HPDE6-E6E7 (cell line): ENCODE results near the gene GOSR1.
"Not testable (repeated sequence)": the region's sequence is repeated elsewhere in the genome, so short reads cannot be mapped to it uniquely, and the experiment has no call there.

Experiments used
- DNase-seq: peaks from one replicate; pipeline ENCODE4 v3.0.0; 2011; ENCODE audit warnings: missing footprints; ENCODE audit errors: extremely low spot score

GOSR1 gene

GRCh38 chr17:30477083-30477773 is at the start of gene GOSR1:
TSS of gene GOSR1 (plus strand) at chr17:30477408. CDS start at chr17:30477434, 26 bp downstream.
- DNase-seq: peak; percentile 88

DNA sequence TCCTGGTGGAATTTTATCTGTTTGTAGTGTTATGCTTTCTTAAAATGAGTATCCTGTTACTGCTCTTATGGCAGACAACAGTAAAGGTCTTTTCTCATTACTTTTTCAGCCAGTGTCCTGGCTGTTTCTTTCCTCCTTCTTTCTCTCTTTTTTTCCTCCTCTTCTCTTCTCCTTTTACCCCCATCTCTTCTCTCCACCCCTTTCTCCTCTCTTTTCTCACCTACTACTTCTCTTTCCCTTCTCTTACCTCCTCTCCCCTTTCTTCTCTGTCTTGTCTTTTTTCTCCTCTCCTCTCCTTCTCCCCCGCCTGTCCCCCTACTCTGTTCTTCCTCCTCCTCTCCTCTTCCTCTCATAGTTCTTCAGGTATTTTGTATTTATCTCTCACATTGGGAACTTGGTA is 49.6 kb upstream of the GOSR1 start:
- no peak for DNase-seq

DNA sequence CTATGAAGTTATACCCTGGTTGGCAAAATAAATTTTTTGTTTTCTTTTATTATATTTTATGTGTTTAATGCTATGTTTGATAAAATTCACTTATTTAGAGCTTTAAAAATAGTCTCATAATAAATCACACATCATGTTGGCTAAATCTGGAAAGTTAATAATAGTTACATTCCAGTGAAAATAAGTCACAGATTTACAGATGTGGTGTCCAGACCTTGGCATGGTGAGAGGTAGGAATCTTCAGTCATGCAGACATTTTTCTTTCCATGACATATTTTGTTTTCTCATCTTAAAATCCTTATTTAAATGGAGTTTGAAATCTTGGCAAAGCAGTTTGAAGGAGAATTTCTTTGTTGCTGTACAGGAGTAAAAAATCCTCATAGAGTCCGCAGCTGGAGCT is 48.1 kb upstream of the GOSR1 start:
- no peak for DNase-seq

DNA sequence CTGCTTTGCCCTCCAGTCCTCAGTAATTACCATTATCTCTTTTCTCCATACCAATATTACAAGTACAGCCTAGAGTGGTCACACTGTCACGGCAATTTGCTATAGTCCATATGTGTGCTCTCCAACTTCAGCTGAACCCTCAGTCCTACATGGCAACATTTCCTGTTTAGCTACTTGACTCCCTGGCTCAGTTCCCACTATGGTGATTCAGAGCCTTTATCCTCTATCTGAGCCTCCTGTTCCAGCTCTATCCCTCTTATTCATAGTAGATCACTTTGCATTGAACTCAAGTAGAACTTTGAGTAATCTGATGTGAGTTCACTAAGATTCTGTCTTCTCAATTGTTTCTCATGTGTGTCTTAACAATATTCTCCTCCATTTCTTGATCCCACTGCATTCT is 43.7 kb upstream of the GOSR1 start:
- peak; percentile 77 for DNase-seq

DNA sequence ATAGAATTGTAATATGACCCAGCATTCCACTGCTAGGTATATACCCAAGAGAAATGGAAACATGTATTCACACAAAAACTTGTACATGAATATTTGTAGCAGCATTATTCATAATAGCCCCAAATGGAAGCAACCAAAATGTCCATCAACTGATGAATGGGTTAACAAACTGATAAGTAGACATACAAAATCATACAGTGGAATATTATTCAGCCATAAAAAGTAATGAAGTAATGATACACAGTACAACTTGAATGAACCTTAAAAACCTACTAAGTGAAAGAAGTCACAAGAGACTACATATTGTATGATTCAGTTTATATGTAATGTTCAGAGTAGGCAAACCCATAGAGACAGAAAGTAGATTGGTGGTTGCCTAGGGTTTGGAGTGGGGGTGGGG is 40.5 kb upstream of the GOSR1 start:
- DNase-seq: no peak

DNA sequence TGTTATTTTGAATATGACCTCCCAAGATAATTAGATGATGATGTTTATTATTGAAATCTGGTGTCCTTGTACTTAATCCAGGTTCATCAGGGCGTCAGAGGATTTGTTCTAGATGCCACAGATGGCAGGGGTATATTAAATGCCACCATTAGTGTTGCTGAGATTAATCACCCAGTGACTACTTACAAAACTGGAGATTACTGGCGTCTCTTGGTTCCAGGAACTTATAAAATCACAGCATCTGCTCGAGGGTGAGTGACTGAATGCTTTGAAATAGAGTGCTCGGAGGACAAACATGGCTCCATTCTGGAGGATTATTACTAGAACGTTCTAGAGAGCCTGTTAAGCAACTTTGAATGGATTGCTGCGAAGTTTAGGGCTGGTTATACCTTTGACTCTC is 33.5 kb upstream of the GOSR1 start:
- no peak for DNase-seq

DNA sequence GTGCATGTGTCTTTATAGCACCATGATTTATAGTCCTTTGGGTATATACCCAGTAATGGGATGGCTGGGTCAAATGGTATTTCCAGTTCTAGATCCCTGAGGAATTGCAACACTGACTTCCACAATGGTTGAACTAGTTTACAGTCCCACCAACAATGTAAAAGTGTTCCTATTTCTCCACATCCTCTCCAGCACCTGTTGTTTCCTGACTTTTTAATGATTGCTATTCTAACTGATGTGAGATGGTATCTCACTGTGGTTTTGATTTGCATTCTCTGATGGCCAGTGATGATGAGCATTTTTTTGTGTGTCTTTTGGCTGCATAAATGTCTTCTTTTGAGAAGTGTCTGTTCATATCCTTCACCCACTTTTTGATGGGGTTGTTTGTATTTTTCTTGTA is 30.6 kb upstream of the GOSR1 start:
- DNase-seq: not testable (repeated sequence)

DNA sequence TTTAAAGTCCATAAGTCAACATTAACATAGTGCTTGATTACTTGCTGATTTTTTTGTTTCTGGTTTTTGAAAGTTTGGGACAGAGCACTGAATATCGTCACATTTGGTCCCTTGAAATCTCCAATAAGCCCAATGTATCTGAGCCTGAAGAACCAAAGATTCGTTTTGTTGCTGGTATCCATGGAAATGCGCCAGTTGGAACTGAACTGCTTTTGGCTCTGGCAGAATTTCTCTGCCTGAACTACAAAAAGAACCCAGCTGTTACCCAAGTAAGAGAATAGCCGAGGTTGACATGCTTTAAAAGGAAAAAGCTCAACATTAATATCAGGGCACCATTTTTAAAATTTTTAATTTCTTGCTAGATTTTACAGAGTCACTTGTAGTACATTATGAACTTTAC is 27.7 kb upstream of the GOSR1 start:
- no peak for DNase-seq

DNA sequence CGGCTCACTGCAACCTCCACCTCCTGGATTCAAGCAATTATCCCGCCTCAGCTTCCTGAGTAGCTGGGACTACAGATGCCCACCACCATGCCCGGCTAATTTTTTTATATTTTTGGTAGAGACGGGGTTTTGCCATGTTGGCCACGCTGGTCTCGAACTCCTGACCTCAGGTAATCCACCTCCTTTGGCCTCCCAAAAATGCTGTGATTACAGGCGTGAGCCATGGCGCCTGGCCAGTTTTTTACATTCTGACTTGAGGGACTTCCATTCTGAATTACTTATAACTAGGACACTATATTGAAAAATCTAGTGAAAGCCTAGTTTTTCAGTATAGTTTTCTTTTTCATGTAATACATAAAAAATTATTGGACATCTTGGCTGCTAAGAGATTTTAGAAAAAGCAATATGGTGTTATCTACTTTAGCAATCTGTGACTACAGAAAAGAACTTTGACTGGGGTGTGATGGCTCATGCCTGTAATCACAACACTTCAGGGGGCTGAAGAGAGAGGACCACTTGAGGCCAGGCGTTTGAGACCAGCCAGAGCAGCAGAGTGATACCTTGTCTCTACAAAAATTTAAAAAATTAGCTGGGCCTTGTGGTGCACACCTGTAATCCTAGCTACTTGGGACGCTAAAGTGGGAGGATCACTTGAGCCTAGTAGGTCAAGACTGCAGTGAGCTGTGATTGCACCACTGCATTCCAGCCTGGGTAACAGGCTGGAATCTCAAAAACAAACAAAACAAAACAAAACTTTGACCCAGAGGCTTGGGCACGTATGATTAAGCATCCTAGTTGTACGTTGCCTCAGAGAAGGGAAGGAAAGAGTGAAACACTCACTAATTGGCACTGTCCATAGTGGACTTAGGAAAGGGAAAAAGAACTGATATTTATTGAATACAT is 26.8 kb upstream of the GOSR1 start:
- no peak for DNase-seq

DNA sequence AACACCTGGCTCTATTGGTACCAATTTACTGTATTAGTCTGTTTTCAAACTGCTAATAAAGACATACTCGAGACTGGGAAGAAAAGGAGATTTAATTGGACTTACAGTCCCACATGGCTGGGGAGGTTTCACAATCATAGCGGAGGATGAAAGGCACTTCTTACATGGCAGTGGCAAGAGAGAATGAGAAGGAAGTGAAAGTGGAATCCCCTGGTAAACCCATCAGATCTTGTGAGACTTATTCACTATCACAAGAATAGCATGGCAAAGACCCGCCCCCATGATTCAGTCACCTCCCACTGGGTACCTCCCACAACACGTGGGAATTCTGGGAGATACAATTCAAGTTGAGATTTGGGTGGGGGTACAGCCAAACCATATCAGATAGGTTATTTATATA is 22.6 kb upstream of the GOSR1 start:
- DNase-seq: no peak

GRCh38 chr17:30458371-30458770 is 18.8 kb upstream of the GOSR1 start:
- no peak for DNase-seq

DNA sequence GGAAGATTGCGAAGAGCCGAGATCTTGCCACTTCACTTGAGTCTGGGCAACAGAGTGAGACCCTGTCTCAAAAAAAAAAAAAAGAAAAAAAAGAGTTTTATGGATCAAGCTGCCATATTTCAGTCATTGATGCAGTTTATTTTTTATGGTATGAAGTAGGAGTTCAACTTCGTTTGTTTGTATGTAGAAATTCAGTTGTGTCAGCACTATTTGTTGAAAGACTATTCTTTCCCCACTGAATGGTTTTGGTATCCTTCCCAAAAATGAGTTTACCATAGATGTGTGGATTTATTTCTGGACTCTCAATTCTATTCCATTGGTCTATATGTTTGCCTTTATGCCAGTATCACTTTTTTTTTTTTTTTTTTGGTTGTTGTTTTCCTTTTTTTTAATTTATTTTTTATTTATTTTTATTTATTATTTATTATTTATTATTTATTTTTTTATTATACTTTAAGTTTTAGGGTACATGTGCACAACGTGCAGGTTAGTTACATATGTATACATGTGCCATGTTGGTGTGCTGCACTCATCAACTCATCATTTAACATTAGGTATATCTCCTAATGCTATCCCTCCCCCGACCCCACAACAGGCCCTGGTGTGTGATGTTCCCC is 18.3 kb upstream of the GOSR1 start:
- not testable (repeated sequence) for DNase-seq

DNA sequence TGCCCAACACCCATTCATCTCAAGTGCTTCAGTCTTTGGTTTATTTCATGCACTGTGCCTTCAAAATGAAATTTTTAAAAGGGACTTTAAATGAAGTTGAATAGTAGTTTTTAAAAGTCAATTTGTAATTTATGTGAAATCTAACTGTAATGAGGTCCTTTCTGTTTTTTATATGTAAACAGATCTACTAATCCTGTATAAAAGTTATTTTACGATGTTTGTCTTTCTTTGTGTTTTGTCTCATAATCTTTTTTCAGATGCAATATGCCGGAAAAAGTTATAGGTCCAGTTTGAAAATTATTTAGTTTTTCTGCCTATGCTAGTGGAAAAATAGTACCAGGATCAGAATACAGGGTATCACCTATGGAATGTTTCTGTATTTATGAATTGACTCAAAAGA is 8.7 kb upstream of the GOSR1 start:
- no peak for DNase-seq

DNA sequence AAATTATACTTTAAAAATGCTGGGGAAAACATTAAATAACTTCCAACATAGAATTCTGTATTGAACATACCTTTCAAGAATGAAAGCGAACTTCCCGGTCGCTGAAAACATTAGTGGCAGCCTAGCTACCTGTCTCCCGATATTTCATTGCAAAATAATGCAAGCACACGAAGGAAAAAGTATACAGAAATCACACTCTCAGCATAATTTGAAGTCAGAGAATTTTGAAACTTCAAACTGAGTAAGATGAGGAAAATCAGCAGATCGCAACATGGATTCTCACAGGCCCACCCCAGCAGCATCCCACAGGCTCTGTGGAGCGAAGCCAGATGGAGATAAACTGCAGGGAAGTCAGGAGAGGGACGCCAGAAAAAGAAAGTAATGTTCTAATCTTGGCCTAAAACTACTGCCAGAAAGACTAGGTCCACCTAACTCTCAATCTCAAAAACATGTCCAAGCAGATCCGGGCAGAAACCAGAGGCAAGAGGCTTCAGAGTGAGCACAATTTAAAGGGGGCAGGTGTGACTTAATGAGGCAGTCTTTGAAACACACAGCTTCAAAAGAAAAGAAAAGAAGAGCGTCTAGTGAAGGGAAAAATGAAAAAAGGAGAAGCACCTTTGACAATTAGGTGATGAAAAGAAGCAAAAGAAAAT is 4.8 kb upstream of the GOSR1 start:
- no peak for DNase-seq

DNA sequence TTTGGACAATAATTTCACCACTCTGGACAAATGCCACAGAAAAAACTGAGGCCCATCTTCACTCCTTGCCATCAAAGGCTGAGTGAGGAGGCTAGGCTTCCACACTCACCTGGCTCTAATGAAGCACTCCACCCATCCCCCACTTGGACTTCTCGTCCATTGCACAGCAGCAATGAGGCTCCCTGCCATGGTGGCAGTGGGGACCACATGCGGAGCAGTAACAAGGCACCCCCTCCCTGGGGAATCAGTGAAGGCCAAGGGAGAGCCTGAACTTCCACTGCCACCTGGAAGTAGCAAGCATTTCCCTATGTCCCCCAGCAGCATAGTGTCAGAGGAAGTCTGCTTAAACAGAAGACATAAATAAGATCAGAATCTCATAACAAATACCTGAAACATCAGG is 2.0 kb upstream of the GOSR1 start:
- DNase-seq: no peak

DNA sequence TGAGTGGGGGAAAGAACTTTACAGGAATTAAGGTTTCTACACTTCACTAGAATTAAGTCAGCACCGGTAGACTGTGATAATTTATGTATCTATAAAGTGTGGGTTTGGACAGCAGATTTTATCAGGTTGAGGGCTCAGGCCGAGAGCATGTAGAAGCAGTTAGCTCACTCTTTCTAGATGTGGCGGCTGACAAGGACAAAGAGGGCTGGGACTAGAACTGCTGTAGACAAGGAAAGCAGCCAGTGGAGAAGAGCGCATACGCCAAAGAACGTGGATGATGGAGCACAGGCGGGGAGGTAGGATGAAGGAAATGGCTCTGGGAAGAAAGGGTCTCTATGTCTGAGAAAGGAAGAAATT is 504 bp upstream of the GOSR1 start:
- DNase-seq: no peak

DNA sequence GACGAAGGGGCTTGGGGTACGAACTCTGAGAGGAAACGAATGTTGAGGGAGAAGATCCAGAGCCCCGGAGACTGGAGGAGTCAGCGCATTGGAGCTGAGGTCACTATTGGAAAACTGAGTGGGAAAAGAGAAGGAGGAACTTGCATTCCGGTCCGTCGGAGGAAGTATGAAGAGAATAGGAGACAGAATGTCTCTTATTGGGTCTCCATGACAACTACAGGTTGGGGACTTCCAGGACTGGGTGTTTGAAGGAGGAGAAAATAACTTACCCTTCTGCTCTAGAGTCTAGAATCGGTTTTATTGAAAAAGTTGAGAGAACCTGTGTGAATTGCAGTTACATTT is 537 bp downstream of the GOSR1 start:
- DNase-seq: peak; percentile 16

DNA sequence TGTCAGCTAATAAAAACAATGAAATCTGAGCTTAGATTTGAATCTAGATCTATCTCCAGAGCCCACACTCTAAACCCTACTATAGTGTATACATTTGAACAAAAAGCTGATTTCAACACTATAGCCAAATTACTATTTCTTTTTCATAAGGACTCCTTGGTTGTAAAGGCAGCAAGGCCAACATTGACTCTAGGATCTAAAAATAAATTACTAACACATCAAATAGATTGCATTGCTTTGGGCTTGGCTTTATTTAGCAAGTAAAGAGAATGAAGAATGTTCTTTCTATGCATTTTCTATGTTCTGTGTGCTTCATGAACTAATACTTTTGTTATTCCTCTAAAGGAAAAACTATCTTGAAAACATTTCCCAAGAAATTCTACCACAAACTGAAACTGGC is 5.3 kb downstream of the GOSR1 start:
- DNase-seq: no peak

DNA sequence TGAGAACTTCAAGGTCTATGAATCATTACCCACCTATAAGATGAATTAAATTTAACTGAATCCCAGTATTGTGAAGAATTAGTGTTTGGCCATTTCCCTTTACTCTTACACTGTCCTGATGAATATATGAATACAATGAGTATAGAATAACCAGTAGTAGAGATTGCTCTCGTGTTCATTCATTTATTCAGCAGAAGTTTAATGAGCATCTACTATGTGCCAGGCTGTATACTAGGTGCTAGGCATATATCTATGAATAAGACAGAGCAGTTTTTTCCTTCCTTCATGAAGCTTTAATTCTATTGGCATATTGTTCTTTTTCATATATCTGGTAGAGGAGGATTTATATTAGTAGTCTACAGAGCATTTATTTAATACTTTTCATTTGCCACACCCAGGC is 6.0 kb downstream of the GOSR1 start:
- DNase-seq: no peak

GRCh38 chr17:30493780-30494179 is 16.6 kb downstream of the GOSR1 start:
- DNase-seq: no peak

- DNase-seq: no peak
Measured at GRCh38 chr17:30495586-30495985, 18.4 kb downstream of the GOSR1 start.

DNA sequence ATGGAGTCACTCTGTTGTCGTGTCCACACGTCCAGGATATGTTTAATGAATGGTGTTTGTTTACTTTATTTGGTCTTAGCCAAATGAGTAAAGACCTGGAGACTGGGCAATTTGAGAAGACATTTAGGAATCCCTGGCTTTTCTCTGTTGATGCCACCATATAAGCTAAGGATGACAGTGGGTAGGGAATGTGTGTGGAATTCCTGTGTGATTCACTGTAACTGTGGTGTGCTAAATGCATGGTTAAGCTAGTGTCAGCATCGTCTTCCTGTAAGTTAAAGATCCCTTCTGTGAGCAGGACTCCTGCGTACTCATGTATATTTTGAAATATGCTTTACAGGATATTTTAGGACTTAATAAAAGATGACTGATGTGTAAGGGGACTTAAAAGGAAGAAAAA is 26.4 kb downstream of the GOSR1 start:
- no peak for DNase-seq
